Right renal pelvis (tissue), 4 donors: ENCODE data around the gene SKOR1. TPM values are rescaled to one million over a fixed set of nuclear protein-coding genes. Genes with fewer than 3 reads are reported as not detected.
A peak's percentile ranks its signal among the peaks of the same experiment; 100 is the strongest.

Experiments
- DNase-seq, 4 donors: peaks; one replicate each; pipeline ENCODE4 v3.0.0-alpha.2; 2013; ENCODE audit warnings: low read depth in 4 of 4, low spot score in 3 of 4, missing footprints in 1 of 4
- polyA plus RNA-seq, 4 donors: library from polyadenylated mRNA; unstranded; fragments of 120-200 nt; gene quantifications; one replicate each; pipeline ENCODE4 v1.2.1, GENCODE V29; 2013; ENCODE audit not compliant: insufficient read length in 4 of 4

SKOR1 gene
- polyA plus RNA-seq, 4 donors, result 0.20 to 0.51 (median 0.45) TPM

DNA sequence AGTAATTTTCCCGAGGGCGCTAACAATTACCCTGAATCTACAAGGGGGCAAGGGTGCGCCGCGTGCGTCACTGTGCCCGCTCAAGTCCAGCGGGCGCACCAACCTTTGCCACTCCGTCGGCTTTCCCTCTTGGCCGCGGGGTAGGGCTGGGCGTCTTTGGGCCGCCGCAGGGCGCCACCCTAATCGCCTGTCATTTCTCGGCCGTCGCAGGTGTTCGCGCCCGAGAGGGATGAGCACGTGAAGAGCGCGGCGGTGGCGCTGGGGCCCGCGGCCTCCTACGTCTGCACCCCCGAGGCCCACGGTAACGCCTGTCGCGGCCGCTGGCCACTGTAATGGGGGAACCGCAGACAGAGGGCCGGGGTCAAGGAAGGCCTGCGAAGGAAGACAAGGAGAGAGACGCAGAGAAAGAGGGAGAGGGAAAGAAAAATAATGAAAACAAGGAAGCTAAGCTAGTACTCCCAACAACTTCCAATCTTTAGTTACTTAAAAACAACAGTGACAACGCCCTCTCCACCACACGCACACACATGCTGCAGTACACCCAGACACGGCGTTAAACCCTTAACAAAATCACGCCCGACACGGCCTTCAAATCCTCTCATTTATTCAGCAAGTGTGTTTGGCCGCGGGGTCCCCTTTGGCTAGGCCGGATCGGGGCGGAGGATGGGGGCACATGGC is 3.8 kb downstream of the SKOR1 start:
- DNase-seq, result no peak

DNA sequence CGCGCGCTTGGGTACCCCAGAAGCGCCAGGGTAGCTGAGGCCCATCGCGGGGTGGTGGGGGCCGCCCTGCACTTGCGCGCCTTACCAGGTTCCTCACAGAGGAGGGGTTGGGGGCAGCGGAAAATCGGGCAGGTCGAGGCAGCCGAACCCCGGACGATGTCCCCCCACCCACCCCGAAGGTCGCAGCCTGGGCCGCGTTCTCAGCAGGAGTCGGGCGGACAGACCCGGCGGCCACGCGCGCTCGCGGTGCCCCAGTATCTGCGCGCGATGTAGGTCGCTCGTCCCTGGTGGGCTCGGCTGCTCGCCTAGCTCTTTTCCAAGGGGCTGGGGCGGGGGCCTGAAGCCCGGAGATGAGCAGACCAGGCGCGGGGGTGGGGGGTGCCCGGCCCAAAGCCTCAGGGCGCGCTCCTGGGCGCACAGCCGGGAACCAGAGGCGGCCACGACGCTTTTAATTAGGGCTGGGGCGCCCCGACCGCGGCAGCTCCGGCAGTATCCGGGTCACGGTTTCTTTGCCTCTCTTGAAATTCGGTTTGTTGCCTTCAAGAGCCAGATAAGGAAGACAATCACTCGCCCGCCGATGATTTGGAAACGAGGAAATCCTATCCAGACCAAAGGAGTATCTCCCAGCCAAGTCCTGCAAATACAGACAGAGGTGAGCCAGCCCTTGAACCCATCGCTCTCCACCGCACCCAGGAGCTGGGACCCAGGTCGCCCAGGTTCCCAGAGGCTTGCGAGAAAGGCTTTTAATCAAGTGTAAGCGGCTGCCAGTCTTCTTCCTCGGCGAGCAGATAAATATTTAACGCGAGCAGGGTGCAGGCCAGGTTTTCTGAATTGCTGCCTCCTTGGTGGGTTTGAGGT is 4.6 kb downstream of the SKOR1 start:
- DNase-seq, result no peak

DNA sequence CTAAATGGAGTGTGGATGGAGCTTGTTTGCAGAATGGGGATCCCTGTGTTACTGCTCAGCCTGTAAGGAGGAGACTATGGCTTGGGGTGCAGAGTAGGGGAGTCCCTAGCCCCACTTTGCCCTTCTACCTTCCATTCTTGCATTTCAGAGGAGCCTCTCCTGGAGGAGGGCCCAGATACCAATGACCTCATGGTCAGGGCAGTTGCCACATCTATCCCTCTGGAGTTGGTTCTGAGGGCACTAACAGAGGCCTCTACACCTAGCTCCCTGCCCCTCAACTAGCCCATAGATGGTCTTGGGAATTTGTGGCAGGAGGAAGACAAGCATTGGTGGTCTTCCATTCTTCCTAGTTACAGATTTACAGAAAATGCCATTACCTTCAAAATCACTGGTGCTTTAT is 6.1 kb downstream of the SKOR1 start:
- no peak for DNase-seq

DNA sequence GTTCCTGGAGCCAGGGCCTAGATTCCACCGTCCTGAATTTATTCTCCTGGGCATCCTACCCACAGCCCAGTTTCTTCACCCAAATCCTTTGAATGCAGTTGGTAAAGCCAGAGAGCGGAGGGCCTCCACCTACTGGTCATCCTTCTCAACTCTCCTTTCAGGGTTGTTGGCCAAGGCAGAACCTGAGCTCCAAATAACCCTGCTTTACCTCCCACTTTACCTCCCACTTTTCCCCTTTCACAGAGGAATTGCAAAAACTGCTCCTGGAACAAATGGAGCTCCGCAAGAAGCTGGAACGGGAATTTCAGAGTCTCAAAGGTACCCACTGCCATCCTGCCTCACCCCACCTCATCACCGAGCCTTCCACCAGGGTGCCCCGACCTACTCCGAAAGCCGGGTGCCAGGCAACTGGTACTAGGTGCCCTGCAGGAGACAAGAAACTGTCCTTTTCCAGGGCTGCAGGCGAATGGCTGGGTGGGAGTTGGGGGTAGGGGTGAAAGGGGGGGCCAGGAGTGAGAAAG is 6.8 kb downstream of the SKOR1 start:
- DNase-seq, result no peak

DNA sequence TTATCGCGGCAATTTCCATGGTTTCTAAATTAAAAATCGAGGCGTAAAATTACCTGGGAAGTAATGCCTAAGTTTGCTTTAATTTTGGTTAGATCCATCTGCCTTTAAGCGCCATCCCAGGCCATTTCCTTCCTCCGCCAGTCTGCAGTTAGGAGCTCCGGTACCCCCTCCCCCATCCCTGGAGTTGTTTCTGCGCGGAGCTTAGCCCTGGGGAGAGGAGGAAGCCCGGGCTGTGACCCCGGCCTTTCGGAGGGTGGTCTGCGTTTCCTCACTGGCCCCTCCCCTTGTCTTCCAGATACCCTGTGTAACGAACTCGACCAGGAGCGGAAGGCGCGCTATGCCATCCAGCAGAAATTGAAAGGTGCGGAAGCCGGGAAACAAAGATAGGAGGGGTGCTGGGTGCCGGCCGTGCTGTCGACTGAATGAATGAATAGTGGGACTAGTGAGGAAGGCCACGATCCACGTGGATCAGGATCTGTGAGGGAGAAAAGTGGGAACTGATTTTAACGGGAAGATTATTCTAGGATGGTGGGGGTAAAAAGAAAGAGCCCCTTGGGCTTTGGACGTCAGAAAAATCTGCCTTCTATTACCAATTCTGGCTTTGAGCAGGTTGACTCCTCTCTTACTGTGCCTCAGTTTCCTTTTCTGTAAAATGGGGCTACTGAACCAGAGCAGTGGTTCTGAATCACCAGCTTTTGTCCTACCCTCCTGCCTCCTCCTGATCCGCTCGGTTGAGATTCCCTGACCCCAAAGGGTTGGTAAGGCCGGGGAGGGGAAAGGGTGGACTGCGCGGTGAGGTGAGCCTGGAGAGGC is 7.8 kb downstream of the SKOR1 start:
- no peak for DNase-seq

DNA sequence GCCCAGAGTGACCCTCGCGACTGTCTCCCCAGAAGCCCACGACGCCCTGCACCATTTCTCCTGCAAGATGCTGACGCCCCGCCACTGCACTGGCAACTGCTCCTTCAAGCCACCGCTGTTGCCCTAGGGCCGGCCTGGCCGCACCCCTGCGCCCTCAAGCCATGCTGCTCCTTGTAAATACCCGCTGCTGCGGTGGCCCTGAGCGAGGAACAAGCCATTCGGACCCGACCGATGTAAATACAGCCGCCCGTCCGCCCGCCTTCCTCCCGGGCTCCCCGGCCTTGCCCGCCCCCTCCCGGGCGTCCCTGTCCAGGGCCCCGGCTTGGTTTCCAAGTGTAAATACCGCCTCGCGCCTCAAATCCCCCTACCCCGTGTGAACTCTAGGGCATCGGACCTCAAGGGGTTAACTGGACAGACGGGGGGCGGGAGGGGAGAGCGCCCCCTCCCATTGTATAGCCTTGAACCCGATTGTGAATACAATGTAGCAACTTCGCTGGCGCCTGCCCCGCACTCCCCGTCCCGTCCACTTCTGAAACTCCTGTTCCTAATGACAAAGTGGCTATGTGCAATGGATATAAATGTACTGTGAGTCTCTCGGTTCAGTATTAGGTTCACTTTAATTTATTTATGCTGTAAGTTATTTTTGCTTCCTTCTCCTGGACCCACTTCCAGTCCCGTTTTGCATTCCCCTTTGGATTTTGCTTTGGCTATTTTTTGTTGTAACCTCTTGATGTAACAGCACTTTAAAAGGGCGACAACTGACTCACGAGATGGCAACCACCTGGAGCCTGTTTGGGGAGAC is 8.6 kb downstream of the SKOR1 start:
- DNase-seq, result no peak

DNA sequence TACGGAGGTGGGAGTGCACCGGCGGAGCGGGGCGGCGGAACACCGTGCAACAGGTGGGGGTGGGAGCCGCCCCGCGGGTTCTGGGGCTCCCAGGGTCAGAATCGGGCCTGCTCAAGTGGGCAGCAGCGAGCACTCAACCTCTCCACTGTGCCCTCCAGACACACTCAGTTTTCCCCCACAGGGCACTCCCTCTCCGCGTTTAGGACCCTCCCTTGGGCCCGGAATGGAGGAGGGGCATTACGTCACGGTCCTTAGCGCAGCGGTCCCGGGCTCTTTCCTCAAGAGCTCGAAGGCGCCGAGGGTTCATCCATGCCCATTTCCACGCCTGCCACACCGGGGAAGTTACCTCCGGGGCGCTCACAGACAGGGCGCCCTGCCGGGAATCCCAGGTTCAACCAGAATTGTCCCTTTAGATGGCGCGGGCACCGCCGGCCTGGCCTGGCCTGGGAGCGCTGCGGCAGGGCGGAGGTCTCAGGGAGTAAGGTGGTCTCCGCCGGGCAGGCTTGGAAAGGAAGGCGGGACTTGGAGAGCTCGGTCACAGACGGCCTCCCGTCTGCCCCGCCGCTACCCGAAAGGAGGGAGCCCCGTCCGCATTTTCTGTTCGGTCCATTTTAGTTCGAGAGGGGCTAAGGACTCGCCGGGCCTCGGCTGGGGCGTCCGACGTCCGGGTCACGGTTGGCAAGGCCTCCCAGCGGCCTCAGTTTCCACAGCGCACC is 9.4 kb downstream of the SKOR1 start:
- DNase-seq, result no peak

DNA sequence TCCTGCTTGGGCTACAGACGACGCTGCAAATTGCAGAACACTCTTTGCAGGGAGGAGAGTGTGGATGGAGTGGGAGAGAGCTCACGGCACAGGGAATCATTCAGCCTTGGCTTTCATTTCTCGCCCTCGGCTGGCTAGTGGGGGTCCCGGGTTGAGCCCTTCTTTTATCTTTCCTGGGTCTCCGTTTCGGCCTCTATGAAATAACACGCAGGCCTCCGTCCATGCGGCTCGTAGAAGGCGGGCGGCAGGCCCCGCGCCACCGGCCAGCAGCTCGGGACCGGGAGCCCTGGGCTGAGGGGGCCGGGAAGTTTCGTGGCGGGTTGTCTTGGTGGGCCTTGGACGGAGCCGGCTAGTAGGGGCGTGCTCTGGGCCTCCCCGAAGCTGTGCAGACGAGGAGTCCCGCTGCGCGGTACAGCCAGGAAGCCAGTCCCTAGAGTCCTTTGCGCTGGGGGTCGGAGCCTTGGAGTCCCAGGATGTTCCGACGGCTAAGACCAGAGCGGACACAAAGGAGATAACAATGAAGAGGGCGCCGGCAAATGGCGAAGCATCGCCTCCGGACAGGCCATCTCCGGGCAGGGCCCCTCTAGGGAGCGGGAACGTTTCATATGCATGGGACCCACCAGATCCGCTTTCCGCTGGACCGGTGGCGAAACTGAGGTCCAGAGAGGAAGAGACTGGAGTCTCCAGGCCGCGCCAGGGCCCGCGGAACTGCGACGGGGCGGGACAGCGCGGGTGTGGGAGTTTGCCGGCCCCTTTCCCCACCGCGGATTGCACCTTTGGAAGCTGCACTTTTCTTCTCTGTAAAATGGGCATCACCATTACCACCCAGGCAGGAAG is 10.2 kb downstream of the SKOR1 start:
- no peak for DNase-seq

DNA sequence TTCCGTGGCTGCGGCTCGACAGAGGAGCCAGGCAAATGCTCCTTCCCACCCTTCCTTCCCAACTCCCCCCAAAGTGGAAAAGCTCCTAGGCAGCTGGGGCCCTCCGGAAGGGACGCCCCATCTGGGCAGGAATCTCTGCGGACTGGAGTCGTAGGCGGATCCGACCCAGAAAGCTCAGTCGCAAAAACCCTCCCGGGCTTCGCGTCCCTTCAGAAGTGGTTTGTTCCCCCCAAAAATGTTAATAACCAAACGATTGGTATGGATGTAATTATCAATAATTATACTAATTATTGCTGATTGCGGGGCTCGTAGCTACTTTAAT is 10.8 kb downstream of the SKOR1 start:
- DNase-seq, result no peak

DNA sequence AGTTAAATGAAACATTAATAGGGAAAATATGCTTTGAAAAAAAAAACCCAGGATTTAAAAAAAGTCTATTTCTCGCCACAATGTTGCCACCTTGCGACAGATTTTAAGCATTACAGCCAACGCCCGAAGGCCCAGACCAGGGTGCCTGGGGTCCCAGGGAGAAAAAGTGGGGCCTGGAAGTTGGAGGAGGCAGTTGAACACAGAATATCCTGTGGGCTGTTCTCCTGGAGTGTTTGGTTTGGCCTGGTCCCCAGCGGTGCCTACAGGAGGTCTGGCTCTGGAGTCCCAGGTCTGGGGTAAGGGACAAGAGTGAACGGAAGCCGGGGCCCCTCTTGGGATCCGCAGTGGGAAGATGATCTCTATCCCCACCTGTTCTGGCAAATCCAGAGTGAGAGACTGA is 11.2 kb downstream of the SKOR1 start:
- DNase-seq, result no peak

DNA sequence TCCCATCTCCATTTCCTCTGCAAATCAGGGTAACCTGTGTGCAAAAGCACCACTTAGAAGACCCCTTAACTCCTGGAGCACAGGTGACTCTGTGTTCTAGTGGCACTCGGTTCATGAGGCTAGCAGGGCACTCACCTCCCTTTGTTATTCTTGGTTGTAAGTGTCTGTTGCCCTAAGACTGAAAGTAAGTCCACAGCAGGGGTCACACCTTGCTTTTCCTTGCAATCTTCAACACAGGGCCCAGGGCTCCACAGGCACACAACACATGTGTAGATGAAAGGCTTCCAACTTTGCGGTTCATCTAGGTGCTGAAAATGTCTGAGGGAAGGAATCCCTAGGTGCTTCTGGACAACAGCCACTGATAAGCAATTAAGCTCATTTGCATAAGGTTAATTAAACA is 11.6 kb downstream of the SKOR1 start:
- no peak for DNase-seq

DNA sequence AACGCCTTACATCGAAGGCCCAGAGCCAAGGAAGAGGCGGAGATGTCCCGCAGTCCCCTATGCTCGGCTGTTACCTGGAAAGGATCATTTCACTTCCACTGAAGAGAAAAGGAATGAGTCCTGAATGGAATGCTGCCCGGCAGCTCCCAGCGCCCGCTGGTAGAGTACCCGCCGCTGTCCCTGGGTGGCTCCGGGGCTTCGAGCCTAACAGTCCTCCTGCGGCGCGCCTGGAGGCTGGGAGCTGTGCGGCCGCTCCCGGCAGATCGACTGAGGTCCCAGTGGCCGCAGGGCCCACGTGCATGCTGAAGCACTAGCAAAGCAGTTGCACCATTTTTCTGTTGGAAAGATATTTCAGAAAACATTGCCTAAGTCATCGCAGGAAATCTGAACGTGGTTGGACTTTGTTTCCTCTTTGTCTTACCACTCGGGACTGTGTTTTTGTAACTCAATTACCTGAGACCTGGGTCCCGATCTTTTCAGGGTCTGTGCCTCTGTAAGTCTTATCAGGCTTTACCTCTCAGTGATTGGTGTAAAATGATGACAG is 13.6 kb downstream of the SKOR1 start:
- no peak for DNase-seq

DNA sequence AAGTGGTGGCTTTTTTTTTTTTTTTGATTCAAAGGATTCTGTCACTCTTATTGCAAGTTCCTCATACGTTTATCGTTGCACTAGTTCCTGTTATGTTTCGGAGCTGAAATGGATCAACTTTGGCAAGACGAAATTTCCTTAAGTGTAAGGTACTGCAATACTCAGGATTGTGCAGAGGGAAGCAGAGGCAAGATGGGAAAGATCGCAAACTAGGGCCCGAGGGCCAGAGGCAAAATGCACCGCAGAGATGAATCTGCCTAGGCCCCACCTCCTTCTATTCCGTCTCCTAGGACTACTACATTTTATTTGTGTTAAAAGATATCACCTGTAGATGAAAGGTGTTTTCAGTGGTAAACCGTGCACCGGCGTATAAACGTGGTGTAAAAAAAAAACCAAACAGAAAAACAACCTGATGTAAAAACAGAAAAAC is 14.2 kb downstream of the SKOR1 start:
- DNase-seq, result no peak

DNA sequence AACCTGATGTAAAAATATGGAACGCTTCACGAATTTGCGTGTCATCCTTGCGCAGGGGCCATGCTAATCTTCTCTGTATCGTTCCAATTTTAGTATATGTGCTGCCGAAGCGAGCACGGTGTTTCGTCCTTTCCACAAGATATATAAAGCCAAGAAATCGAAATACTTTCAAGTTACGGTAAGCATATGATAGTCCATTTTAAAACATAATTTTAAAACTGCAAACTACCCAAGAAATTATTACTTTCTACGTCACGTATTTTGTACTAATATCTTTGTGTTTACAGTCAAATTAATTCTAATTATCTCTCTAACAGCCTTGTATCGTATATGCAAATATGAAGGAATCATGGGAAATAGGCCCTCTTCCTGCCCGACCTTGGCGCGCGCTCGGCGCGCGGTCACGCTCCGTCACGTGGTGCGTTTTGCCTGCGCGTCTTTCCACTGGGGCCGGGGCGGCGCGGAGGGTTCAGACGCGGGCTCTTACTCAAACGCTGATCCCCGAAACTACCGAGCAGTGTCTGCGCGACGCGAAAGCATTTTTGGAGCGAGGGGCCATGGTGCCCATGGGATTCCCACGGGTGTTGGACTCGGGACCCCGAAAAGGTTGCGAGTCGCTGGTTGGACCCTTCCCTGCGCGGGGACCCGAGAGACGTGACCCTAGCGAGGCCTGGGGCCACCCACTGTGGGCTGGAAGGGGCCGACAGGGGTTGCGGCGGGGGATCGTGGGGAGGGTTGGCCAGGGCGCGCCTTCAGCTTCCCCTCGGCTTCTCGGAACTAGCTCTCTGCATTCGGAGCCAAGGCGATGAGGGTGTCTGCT is 14.8 kb downstream of the SKOR1 start, which contains the start of gene RNU6-1:
TSS of gene RNU6-1 (minus strand) at position 117 of the 820 bp plus-strand sequence.
- DNase-seq, result peak; percentile 85 to 94 (median 88)

DNA sequence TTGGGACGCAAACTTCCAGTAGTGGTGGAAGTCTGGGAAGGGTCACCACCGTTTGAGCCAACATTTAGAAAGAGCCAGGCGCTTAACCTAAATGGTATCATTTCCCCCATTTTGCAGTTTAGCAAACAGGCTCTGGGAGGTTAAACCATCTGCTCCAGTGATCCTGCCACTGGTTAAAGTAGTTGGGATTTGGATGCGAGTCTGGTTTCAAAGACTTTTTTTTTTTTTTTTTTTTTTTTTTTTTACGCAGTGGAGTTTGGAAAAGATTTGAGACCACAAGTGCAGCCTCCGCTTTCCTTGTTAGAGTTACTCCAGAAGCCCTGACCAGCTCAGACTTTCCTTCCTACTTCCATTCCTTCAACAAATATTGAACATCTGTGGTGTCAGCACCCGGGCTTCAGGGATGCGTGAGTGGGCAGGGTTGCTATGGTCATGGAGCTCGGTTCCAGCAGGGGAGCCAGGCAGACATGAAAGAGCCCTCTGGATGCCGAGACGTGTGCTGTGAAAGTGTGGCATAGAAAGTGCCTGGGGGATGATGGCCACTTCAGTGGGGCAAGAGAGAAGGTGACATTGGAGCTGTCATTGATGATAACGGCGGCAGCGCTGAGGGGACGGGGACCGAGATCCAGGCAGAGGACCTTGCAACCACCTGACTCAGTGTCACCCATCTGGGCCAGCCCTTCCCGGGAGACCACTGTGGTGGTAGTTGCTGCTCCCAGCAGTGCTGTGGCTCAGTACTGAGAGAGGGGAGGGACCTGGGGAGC is 15.6 kb downstream of the SKOR1 start:
- no peak for DNase-seq

DNA sequence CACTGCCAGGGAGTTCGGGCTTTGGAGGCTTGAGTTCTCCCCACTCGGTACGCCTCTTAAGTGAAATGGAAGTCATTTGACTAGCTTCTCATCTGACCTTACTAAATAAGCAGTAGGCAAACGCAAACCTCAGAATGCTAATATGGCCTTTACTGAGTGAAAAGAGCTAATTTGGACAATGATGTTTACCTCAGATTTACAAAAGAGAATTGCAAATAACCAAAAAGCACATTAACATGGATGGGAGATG is 16.1 kb downstream of the SKOR1 start:
- no peak for DNase-seq

DNA sequence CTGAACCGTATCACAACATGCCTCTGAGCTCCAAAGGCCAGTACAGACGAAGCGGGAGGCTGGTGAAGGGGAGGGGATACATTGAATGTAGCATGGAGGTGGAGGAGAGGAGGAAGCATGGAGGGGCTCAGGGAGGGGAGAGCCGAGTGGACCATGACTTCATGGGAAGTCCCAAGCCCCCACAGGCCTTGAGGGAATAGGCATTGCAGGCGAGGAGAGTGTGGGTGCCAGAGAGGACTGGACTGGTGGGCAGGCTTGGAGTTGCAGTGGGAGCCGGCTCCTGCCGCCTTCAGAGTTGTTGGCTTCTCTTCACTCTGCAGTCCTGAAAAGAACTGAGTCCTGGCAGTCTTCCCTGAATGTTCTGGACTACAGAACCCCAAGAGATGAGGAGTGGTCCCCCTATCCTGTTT is 17.8 kb downstream of the SKOR1 start:
- no peak for DNase-seq
